K562 (cell line): ENCODE measurements around the gene SLC2A9. TPM values are rescaled to one million over a fixed set of nuclear protein-coding genes. Genes with fewer than 3 reads are reported as not detected.

Source experiments
- ATAC-seq: fragments of 200-7000 bp; cut with Tn5 transposase; 3 replicates; pipeline ENCODE4 v1.9.1; 2020; ENCODE audit warnings: moderate library complexity
- BruUV-seq: library from RNA; stranded (reverse); fragments of 400-500 nt; replicated peaks from 2 replicates; lab custom pipeline; 2021; lab: Mats Ljungman, UMichigan
- CTCF ChIA-PET: fragments of 300-600 bp; formaldehyde crosslinking; extraction: SDS; loops from one replicate; lab custom pipeline; 2021; ENCODE audit warnings: low intra/inter-chr PET ratio; lab: Yijun Ruan, JAX
- POLR2A ChIA-PET: fragments of 300-600, 350-650 bp; sonication (Branson Sonifier 250); formaldehyde crosslinking; extraction: SDS; loops from one replicate; lab custom pipeline; 2021; ENCODE audit warnings: antibody characterized with exemption, inconsistent platforms; lab: Yijun Ruan, JAX
- DNase-seq, 4 experiments: peaks; one replicate each; pipeline versions ENCODE4 v3.0.0 to v3.0.0-alpha.2; 2011 to 2018; ENCODE audit warnings: low spot score in 3 of 4, mixed read lengths in 3 of 4; ENCODE audit errors: extremely low read depth in 1 of 4
- FAIRE-seq: peaks from 2 replicates; lab custom pipeline; 2011; peaks lifted over from hg19 to GRCh38; lab: Jason Lieb, UNC
- H2AFZ ChIP-seq: 2 replicates; pipeline ENCODE4 v1.6.0; 2011; ENCODE audit warnings: low read depth, low read length, control low read depth, inconsistent platforms
- H3K27ac ChIP-seq: fragments of 200-600 bp; 3 replicates; pipeline ENCODE4 v1.8.0; 2011; ENCODE audit warnings: low read depth, mild to moderate bottlenecking, control low read depth, inconsistent platforms, low read length, moderate library complexity, mixed read lengths; ENCODE audit errors: extremely low read depth
- H3K27me3 ChIP-seq, 2 experiments: fragments of 300-600 bp in 1 of 2; 2 replicates in 1 of 2; 3 replicates in 1 of 2; pipeline versions ENCODE4 v1.6.0 to v1.8.0; 2011; ENCODE audit warnings: inconsistent platforms in 2 of 2, low read length in 2 of 2, mild to moderate bottlenecking in 1 of 2, mixed read lengths in 1 of 2, moderate library complexity in 1 of 2; ENCODE audit not compliant: control insufficient read depth in 2 of 2, insufficient read depth in 2 of 2
- H3K36me3 ChIP-seq: fragments of 300-600 bp; 3 replicates; pipeline ENCODE4 v1.8.0; 2011; ENCODE audit warnings: mild to moderate bottlenecking, low read length, inconsistent platforms; ENCODE audit not compliant: control insufficient read depth, insufficient read depth
- H3K4me1 ChIP-seq, 2 experiments: fragments of 200-600 bp in 1 of 2; replicated peaks in 1 of 2; 2 replicates in 1 of 2; 3 replicates in 1 of 2; pipeline versions ENCODE4 v1.5.1 to v1.8.0; 2011; ENCODE audit warnings: inconsistent platforms in 2 of 2, low read length in 2 of 2, mild to moderate bottlenecking in 1 of 2, mixed read lengths in 1 of 2, moderate library complexity in 1 of 2; ENCODE audit not compliant: control insufficient read depth in 2 of 2, insufficient read depth in 2 of 2
- H3K4me2 ChIP-seq: 2 replicates; pipeline ENCODE4 v1.6.1; 2011; ENCODE audit warnings: low read length, control low read depth, inconsistent platforms, mixed read lengths; ENCODE audit not compliant: insufficient read depth
- H3K4me3 ChIP-seq: fragments of 200-600 bp; sonication (generic), shearing (Covaris generic); 2 replicates; pipeline ENCODE4 v1.5.1; 2016; ENCODE audit warnings: control low read depth, inconsistent platforms
- H3K79me2 ChIP-seq: fragments of 200-600 bp; 3 replicates; pipeline ENCODE4 v1.8.0; 2011; ENCODE audit warnings: low read length, inconsistent platforms; ENCODE audit not compliant: control insufficient read depth, insufficient read depth
- H3K9ac ChIP-seq, 2 experiments: 2 replicates each; pipeline versions ENCODE4 v1.6.0 to v1.6.1; 2011; ENCODE audit warnings: low read depth in 2 of 2, low read length in 2 of 2, control low read depth in 1 of 2, inconsistent platforms in 1 of 2, mild to moderate bottlenecking in 1 of 2, mixed read lengths in 1 of 2; ENCODE audit not compliant: insufficient read depth in 1 of 2
- H3K9me1 ChIP-seq: one replicate; pipeline ENCODE4 v1.6.0; 2011; ENCODE audit warnings: inconsistent platforms, mild to moderate bottlenecking, low read length, moderate library complexity; ENCODE audit not compliant: control insufficient read depth, insufficient read depth
- H3K9me3 ChIP-seq: replicated peaks from 2 replicates; pipeline ENCODE4 v1.5.1; 2011; ENCODE audit warnings: low read depth, low read length, inconsistent platforms; ENCODE audit not compliant: control insufficient read depth, insufficient read depth
- H4K20me1 ChIP-seq: replicated peaks from 2 replicates; pipeline ENCODE4 v1.6.1; 2011; ENCODE audit warnings: low read length, inconsistent platforms, mixed read lengths; ENCODE audit not compliant: control insufficient read depth, insufficient read depth
- ARID1B ChIP-seq: fragments of 450-650 bp; IDR thresholded peaks from 2 replicates; pipeline ENCODE4 v1.6.1; 2016; ENCODE audit warnings: antibody characterized with exemption, mild to moderate bottlenecking, inconsistent platforms
- ATF6 ChIP-seq: sonication (generic); formaldehyde crosslinking; IDR thresholded peaks from 2 replicates; pipeline ENCODE4 v1.4.0; 2020; ENCODE audit warnings: mild to moderate bottlenecking, missing genetic modification reagents
- ESRRB ChIP-seq: fragments of 250-450 bp; sonication (Bioruptor Pico); IDR thresholded peaks from 2 replicates; pipeline ENCODE4 v1.5.0; 2020; ENCODE audit warnings: mild to moderate bottlenecking, moderate library complexity, borderline replicate concordance
- FOXA3 ChIP-seq, 2 experiments: fragments of 450-650 bp in 1 of 2; sonication (generic) in 1 of 2; formaldehyde crosslinking; IDR thresholded peaks in 1 of 2; conservative IDR thresholded peaks in 1 of 2; 2 replicates each; pipeline versions ENCODE4 v1.4.0 to v1.8.0; 2020 to 2022; ENCODE audit warnings: mild to moderate bottlenecking in 2 of 2, missing genetic modification reagents in 1 of 2
- HDAC1 ChIP-seq, 2 experiments: fragments of 450-650 bp; IDR thresholded peaks; 2 replicates each; pipeline ENCODE4 v1.6.1; 2016 to 2017; ENCODE audit warnings: inconsistent platforms in 1 of 2, mild to moderate bottlenecking in 1 of 2, moderate library complexity in 1 of 2
- MYNN ChIP-seq, 2 experiments: sonication (generic); formaldehyde crosslinking in 1 of 2; IDR thresholded peaks; 2 replicates each; pipeline versions ENCODE4 v1.5.0 to v1.6.1; 2016 to 2020; ENCODE audit warnings: antibody characterized with exemption in 1 of 2, missing genetic modification reagents in 1 of 2
- RHOXF2B ChIP-seq: fragments of 250-450 bp; sonication (Bioruptor Pico); conservative IDR thresholded peaks from 2 replicates; pipeline ENCODE4 v1.5.1; 2021
- SMARCA4 ChIP-seq: fragments of 450-650 bp; IDR thresholded peaks from 2 replicates; pipeline ENCODE4 v1.6.1; 2016
- THRB ChIP-seq: fragments of 450-650 bp; formaldehyde crosslinking; conservative IDR thresholded peaks from 2 replicates; pipeline ENCODE4 v1.4.0; 2022; ENCODE audit warnings: mild to moderate bottlenecking, missing genetic modification characterization
- ZNF133 ChIP-seq: fragments of 250-450 bp; sonication (Bioruptor Pico); IDR thresholded peaks from 2 replicates; pipeline ENCODE4 v1.4.0; 2020; ENCODE audit warnings: mild to moderate bottlenecking
- ZNF766 ChIP-seq: fragments of 200-800 bp; sonication (Bioruptor generic); conservative IDR thresholded peaks from 2 replicates; pipeline ENCODE4 v1.6.1; 2016; ENCODE audit warnings: missing genetic modification characterization, missing compliant biosample characterization
- WGBS: fragments of 100-300 bp; shearing (Covaris generic); methylation state at CpG from one replicate; pipeline ENCODE4 v1.1.6; 2016; ENCODE audit warnings: low coverage, mixed read lengths; ENCODE audit not compliant: insufficient coverage; ENCODE audit errors: missing lambda C conversion rate; 5-methylcytosine and 5-hydroxymethylcytosine counted together
- in situ Hi-C: fragments of 300-500 bp; cut with MboI; formaldehyde crosslinking; loops from 4 replicates; pipeline ENCODE4 v1.15.0; 2018; ENCODE audit warnings: inconsistent platforms, mixed read lengths
- intact Hi-C: fragments of 100-400 bp; cut with micrococcal nuclease; formaldehyde crosslinking; loops from 2 replicates; pipeline ENCODE4 v1.14.2; 2022
- polyA plus RNA-seq, 8 experiments: library from polyadenylated mRNA; depleted of rRNA in 4 of 8; stranded (reverse) in 5 of 8; unstranded in 3 of 8; fragments of >200 nt; fragmentation: Nextera tagmentation in 2 of 8; fragmentation: Illumina TruSeq in 1 of 8; extraction: Ambion mirVana in 2 of 8; extraction: Trizol in 1 of 8; gene quantifications; 2 replicates each; pipeline versions ENCODE4 v1.2.1 to v1.2.3, GENCODE V29; 2011 to 2014; ENCODE audit warnings: inconsistent platforms in 1 of 8, missing spikeins in 1 of 8
- total RNA-seq, 7 experiments: library from RNA; depleted of rRNA in 6 of 7; stranded (reverse); fragments of >200 nt in 6 of 7; fragmentation: Illumina TruSeq in 2 of 7; extraction: Trizol in 2 of 7; gene quantifications; 2 replicates each; pipeline versions ENCODE4 v1.2.1 to v1.2.3, GENCODE V29; 2011 to 2021; ENCODE audit warnings: low replicate concordance in 1 of 7

Gene SLC2A9
- total and polyA plus RNA-seq, 9 of the 15 experiments (the other 6 are each of a cell fraction or from before 2014, with no cell fraction given): 0.15 to 1.9 (median 0.76) TPM

GRCh38 chr4:9781343-9782135 is 239.8 kb downstream of the SLC2A9 start, which contains the start of gene DRD5:
Gene DRD5, plus strand, starts transcription at chr4:9781634. Its CDS starts 396 bp downstream, at chr4:9782030.
- H3K36me3 ChIP-seq: no peaks in the 10 kb centered on the region
- no peak within 1 kb of the TSS for H3K4me2 ChIP-seq
- ChIA-PET POLR2A (no interaction called here), CTCF (no interaction called here)
- H2AFZ ChIP-seq: no peak within 1 kb of the TSS
- H4K20me1 ChIP-seq: no peaks in the 10 kb centered on the region
- H3K4me1 ChIP-seq: no peaks in the 10 kb centered on the region
- H3K9ac ChIP-seq: no peak within 1 kb of the TSS
- DNase-seq (no peak), FAIRE-seq (no peak), ATAC-seq (no peak)
- H3K9me3 ChIP-seq: no peaks in the 10 kb centered on the region
- in situ Hi-C loops (no loop called here), intact Hi-C loops (no loop called here)
- TF ChIP-seq RHOXF2B (CRISPR knock-in tag) (no peak), ESRRB (no peak), ZNF766 (CRISPR knock-in tag) (no peak), ATF6 (CRISPR knock-in tag) (no peak), MYNN (IDR thresholded peaks at IDR 0.05) (no peak), MYNN (CRISPR knock-in tag; IDR thresholded peaks at IDR 0.05) (no peak), HDAC1 (IDR thresholded peaks at IDR 0.05) (no peak), ZNF133 (CRISPR knock-in tag) (no peak), SMARCA4 (no peak), ARID1B (no peak), THRB (CRISPR knock-in tag) (no peak), FOXA3 (CRISPR knock-in tag; conservative IDR thresholded peaks at IDR 0.05 in 1 of 2, IDR thresholded peaks at IDR 0.05 in 1 of 2) (no peak)
- WGBS: 3% methylated on average over 48 of the region's 78 CpGs
- H3K27ac ChIP-seq: no peak within 1 kb of the TSS
- H3K4me3 ChIP-seq: no peak within 1 kb of the TSS
- H3K79me2 ChIP-seq: no peaks in the 10 kb centered on the region
- peaks cover 2% of the 10 kb centered on the region for H3K9me1 ChIP-seq
- peaks cover 0 to 20% of the 10 kb centered on the region in 2 experiments; a peak in 1 of 5 replicates for H3K27me3 ChIP-seq
- no TSS peak for BruUV-seq
